ENCODE measurements around the gene CPS1.

Gene CPS1

GRCh38 chr2:210713122-210713521 is 156.7 kb downstream of the CPS1 start:
- DNase-seq, result no peak

- no peak for DNase-seq
Measured at GRCh38 chr2:210715560-210716082, 159.2 kb downstream of the CPS1 start.

- DNase-seq, result no peak
Measured at GRCh38 chr2:210718503-210718902, 162.1 kb downstream of the CPS1 start.

- no peak for DNase-seq
Measured at GRCh38 chr2:210722092-210722491, 165.7 kb downstream of the CPS1 start.

- no peak for DNase-seq
Measured at GRCh38 chr2:210727549-210727948, 171.2 kb downstream of the CPS1 start.

Data from stimulated activated naive CD4-positive, alpha-beta T cell (primary cell).